HG02840 (cell line): ENCODE results near the gene SACM1L.

Experiments
- ATAC-seq: cut with Tn5 transposase; IDR thresholded peaks from one replicate; pipeline ENCODE4 v1.9.1; 2021; ENCODE audit warnings: mild to moderate bottlenecking, moderate library complexity, moderate number of reproducible peaks; ENCODE audit not compliant: unreplicated experiment, low FRiP score

SACM1L gene, protein sequence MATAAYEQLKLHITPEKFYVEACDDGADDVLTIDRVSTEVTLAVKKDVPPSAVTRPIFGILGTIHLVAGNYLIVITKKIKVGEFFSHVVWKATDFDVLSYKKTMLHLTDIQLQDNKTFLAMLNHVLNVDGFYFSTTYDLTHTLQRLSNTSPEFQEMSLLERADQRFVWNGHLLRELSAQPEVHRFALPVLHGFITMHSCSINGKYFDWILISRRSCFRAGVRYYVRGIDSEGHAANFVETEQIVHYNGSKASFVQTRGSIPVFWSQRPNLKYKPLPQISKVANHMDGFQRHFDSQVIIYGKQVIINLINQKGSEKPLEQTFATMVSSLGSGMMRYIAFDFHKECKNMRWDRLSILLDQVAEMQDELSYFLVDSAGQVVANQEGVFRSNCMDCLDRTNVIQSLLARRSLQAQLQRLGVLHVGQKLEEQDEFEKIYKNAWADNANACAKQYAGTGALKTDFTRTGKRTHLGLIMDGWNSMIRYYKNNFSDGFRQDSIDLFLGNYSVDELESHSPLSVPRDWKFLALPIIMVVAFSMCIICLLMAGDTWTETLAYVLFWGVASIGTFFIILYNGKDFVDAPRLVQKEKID

DNA sequence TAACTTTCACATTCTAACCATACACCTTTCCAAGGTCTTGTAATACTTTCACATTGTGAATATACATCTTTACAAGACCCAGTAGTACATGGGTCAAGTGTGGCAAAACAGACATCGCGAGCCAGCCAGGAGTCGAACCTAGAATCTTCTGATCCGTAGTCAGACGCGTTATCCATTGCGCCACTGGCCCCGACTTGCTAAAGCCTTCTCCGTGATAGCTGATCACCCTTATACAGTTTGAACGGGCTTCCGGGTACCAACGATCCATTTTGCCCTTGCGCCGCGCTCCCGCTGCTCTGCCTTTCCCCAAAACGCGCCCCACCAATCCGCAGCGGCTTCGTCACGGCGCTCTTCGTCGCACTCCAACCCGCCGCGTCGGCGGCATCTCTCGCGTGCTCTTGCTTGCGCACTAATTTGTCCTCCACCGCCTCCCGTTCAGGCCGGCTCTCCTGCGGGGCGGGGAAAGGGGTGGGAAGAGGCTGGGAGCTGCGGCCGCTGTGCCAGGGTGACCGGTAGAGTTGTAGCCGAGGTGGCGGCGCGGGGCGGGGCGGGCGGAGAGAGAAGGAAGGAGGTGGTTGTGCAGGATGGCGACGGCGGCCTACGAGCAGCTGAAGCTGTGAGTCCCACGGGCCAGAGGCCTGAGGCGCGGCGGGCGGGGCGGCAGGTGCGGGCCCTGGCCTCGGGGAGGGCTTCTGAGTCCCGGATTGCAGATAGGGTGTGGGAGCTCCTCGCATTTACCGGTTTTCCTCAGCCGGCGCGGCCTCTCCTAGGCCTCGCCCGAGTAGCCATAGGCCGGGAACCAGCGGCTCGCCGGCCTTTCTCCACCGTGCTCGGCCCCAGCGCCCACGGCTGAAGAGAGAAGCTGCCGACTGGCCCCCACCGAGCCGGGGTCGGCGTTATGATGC lies at the start of gene SACM1L:
Gene SACM1L (plus strand): TSS at position 515 of the 905 bp plus-strand sequence. CDS start 70 bp downstream, at position 585.
- ATAC-seq, result peak; percentile 86

DNA sequence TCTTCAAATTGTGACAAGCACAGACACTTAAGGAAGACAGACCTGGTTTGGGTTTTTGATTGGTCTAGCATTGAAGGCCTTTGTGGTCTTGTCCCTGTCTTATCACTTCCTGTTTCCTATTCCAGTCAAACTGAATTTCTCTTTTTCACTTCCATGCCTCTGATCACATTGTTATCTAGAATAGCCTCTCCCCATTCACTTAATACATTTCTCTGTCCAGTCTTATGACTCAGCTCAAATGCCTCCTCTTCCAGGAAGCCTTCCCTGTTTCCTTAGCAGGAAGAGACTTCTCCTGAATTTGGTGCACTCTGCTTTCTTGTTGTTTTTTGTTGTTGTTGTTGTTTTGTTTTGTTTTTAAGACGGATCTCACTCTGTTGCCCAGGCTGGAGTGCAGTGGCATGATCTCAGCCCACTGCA lies 49.1 kb upstream of the SACM1L start:
- no peak for ATAC-seq

GRCh38 chr3:45640724-45641361 lies 48.4 kb upstream of the SACM1L start:
- ATAC-seq, result no peak

DNA sequence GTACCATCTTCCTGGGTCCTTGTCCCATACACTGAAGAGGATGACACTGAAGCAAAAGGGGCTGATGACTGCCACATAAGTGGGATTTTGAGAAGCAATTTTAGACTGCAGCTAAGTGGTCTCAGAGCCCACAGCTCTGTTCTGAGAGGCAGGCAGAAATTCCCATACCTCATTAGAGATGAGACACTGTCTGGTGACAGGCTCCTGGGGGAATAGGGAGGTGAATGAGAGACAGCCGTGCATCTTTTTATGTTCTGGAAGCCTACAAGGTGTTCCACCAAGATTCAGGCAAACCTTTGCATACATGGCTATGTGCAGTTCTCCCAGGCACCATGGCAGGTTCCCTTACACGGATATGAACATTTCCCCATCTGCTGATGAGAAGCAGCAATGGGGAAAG lies 47.4 kb upstream of the SACM1L start:
- no peak for ATAC-seq

DNA sequence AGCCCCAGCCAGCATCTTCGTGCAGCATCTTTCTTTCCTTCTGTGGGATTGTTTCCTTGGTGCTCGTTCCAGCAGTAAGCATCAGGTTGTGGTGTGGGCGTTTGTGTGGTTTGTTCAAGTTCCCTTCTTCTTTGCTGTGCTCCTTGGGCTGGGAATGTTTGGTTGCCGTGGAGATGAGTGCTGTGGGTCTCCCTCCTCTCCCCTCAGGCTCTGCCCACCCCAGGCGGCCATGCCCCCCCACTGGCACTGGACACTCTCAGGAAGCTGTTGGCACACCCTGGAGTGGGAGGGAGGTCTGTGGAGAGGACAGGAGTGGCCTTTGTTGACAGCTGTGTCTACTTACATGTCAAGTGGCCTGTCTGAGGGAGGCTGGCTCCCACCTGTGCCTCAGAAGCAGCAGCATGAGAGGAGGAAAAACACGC lies 46.5 kb upstream of the SACM1L start:
- ATAC-seq, result no peak

GRCh38 chr3:45644063-45644790 lies 45.0 kb upstream of the SACM1L start:
- no peak for ATAC-seq

- no peak for ATAC-seq
Measured at GRCh38 chr3:45644791-45645201, 44.4 kb upstream of the SACM1L start.

- ATAC-seq, result no peak
Measured at GRCh38 chr3:45646051-45646585, 43.1 kb upstream of the SACM1L start.

DNA sequence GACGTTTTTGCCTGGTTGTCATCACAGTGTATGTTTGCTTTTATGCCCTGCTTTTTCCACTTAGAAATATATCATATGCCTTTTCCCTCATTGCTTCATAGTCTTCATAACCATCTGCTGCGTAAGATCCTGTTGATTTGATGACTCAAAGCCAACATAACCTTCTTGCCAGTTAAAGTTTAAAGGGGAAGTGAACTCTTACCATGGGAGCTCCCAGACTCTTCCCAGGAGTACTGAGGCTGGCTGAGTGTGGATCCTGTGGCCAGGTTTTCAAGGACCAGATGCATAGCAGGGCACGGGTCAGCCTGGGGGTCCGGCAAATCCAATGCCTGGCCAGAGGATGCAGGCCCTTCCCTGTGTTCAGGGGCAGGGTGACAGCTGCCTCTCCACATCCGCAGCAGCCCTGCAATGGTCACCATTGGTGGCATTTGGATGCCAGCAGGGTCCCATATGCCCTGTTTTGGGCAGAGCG lies 42.0 kb upstream of the SACM1L start:
- no peak for ATAC-seq

- ATAC-seq, result no peak
Measured at GRCh38 chr3:45653205-45653604, 36.0 kb upstream of the SACM1L start.

DNA sequence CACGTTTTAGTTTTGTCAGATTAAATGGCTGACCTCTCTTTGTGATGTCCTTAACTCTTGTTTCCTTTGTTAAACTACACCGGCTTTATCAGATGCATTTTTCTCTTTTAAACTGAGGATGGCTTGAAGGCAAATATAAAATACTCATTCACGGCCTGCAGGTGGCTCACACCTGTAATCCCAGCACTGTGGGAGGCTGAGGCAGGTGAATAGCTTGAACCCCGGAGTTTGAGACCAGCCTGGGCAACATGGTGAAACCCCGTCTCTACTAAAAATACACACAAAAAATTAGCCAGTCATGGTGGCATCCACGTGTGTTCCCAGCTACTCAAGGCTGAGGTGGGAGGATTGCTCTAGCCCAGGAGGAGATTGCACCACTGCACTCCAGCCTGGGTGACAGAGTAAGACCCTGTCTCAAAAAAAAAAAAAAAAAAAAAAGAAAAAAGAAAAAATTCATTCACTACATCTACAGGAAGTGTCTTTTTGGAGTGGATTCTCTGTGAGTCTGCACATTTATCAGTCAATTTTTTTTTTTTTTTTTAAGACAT lies 34.7 kb upstream of the SACM1L start:
- no peak for ATAC-seq

DNA sequence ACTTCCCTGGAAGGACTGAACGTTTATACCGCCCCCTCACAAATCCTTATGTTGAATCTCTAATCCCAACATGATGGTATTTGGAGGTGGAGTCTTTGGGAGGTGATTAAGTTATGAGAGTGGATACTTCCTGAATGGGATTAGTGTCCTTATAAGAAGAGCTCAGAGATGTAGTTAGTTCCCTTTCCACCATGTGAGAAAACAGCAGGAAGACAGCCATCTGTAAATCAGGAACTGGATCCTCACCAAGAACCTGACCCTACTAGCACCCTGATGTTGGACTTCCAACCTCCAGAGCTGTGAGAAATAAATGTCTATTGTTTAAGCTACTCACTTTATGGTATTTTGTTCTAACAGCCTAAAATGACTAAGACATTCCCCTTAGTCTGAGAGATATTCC lies 33.3 kb upstream of the SACM1L start:
- no peak for ATAC-seq

- ATAC-seq, result no peak
Measured at GRCh38 chr3:45656575-45657363, 32.4 kb upstream of the SACM1L start.

DNA sequence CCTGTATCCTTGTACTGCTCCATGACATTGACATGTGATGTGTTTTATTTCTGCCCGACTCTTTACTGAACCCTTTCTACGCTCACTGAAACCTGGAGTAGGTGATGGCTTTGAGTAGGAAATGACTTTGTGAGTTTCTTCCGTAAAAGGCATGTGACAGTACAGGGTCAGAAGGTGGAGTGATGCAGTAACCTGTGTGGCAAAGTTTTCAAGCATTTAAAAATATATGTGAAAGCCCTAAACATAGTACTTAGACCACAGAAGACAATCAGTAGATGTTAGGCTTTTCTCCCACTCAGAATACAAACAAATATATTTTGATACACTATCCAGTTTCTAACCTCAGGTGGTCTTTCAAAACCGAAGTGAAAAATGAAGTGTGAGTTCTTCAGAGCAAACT lies 31.3 kb upstream of the SACM1L start:
- no peak for ATAC-seq

DNA sequence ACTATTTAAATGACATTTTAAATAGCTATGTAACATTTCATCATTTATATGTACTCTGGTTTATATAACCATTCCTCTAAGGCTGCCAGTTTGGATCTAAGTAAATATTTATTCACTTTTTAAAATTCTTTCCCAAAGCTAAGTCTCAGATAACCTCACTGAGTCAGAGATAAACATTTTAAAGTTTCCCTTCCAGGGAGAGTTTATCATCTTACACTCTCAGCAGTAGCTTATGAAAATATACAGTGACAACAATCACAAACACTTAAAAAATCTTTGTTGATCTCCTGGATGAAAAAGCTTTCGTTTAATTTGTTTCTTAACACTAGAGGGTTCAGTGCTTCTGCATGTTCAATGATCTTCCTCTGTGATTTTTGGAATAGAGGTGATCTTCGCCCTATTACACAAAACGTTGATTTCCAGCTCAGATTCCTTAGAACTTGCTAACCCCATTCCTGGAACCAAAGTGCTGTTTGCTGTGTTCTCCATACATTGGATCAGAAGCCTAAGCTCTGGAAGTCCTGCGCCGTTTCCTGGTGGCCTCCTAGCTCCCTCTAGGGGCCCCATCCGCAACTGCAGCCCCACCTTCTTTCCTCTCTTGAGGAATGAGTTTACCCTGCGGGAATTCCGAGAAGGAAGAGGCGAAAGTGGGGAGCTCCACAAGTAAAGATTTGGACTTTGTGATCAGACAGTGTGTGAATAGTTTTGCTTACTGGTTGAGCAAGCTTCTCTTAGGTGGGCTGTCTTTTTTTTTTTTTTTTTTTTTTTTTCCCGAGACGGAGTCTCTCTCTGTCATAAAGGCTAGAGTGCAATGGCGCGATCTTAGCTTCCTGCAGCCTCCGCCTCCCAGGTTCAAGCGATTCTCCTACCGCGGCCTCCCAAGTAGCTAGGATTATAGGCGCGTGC lies 29.3 kb upstream of the SACM1L start:
- no peak for ATAC-seq

DNA sequence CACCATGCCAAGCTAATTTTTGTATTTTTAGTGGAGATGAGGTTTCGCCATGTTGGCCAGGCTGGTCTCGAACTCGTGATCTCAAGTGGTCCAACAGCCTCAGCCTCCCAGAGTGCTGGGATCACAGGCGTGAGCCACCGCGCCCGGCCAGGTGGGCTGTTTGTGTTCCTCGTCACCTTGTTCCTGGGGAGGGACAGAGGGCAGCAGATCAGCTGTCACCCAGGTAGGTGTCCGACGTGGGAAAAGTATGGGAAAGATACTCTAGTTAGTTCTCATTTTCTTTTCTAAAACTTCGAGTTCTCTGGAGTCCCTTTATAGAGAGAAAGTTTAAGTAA lies 28.7 kb upstream of the SACM1L start:
- no peak for ATAC-seq

DNA sequence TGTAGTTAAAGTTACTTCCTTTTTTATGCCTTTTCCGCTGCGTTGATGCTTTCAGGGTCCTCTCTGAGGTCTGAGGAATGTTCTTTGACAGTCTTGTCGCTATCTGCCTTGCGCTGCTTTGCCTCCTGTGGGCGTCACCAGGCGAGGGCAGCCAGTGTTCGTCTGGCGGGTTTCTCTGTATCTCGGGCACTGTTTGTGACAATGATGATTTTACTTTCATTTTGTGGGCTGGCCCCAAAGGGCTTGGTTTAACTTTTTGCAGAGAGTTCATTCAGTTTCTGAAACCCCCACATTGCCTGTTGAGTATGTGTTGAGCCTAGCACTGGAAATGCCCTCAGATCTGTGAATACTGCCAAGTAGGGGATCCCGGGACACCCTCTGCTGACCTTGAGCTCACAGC lies 24.6 kb upstream of the SACM1L start:
- ATAC-seq, result peak; percentile 61
